Transverse colon (tissue), 4 donors: Measurements from ENCODE around the gene QRFP. TPM values are rescaled to one million over a fixed set of nuclear protein-coding genes. Genes with fewer than 3 reads are reported as not detected.

ENCODE experiments used
- DNase-seq: peaks from one replicate; pipeline ENCODE4 v3.0.0-alpha.2; 2019
- H3K27ac ChIP-seq, 4 donors: fragments of 200-600 bp; sonication (generic); 2 replicates each; pipeline ENCODE4 v1.5.1; 2016 to 2018; ENCODE audit warnings: inconsistent platforms in 4 of 4
- H3K27me3 ChIP-seq: fragments of 200-600 bp; sonication (generic); 2 replicates; pipeline ENCODE4 v1.5.1; 2017; ENCODE audit warnings: inconsistent platforms
- H3K36me3 ChIP-seq, 4 donors: fragments of 200-600 bp; sonication (generic); 2 replicates each; pipeline ENCODE4 v1.5.1; 2017 to 2019; ENCODE audit warnings: inconsistent platforms in 4 of 4
- H3K4me1 ChIP-seq, 4 donors: fragments of 200-600 bp; sonication (generic); 2 replicates each; pipeline ENCODE4 v1.5.1; 2017 to 2020; ENCODE audit warnings: inconsistent platforms in 4 of 4
- H3K4me3 ChIP-seq, 4 donors: fragments of 200-600 bp; sonication (generic); 1 replicate in 1 of 4; 2 replicates in 3 of 4; pipeline versions ENCODE4 v1.5.1 to v1.6.1; 2017 to 2019; ENCODE audit warnings: inconsistent platforms in 4 of 4
- H3K9me3 ChIP-seq, 2 donors: fragments of 200-600 bp; sonication (generic); 2 replicates each; pipeline ENCODE4 v1.5.1; 2017 to 2019; ENCODE audit warnings: inconsistent platforms in 2 of 2
- CTCF ChIP-seq, 5 experiments: fragments of 200-600 bp in 3 of 5; fragments of 450-650 bp in 2 of 5; sonication (generic) in 3 of 5; IDR thresholded peaks; 1 replicate in 2 of 5; 2 replicates in 3 of 5; pipeline ENCODE4 v1.5.1; 2016 to 2017; ENCODE audit warnings: antibody characterized with exemption in 5 of 5, inconsistent platforms in 3 of 5, mild to moderate bottlenecking in 2 of 5, moderate library complexity in 1 of 5
- EP300 ChIP-seq: sonication (generic); formaldehyde crosslinking; IDR thresholded peaks from one replicate; pipeline ENCODE4 v1.6.1; 2017; ENCODE audit warnings: antibody characterized with exemption, low read depth
- POLR2A ChIP-seq: fragments of 450-650 bp; IDR thresholded peaks from one replicate; pipeline ENCODE4 v1.6.1; 2016; ENCODE audit warnings: antibody characterized with exemption, mild to moderate bottlenecking, moderate library complexity
- POLR2AphosphoS5 ChIP-seq, 3 donors: sonication (generic); formaldehyde crosslinking; IDR thresholded peaks; one replicate each; pipeline ENCODE4 v1.6.1; 2016; ENCODE audit warnings: antibody characterized with exemption in 3 of 3
- WGBS, 2 donors: methylation state at CpG; one replicate each; pipeline ENCODE4 v1.1.5; 2018; ENCODE audit warnings: low coverage in 1 of 2; 5-methylcytosine and 5-hydroxymethylcytosine counted together
- in situ Hi-C, 4 donors: fragments of 200-750 bp; cut with MboI; loops; one replicate each; pipeline versions ENCODE4 v1.15.0 to v1.15.1; 2017; ENCODE audit warnings: low sequenced_read_pairs in 3 of 4, low pct_ligation_motif_present in 1 of 4, low pct_unique_long_range_greater_than_20kb in 1 of 4
- intact Hi-C: fragments of 100-400 bp; cut with DNase I; formaldehyde crosslinking; loops from one replicate; pipeline ENCODE4 v1.15.1; 2023; ENCODE audit warnings: low total_unique reads
- total RNA-seq, 4 donors: library from RNA; depleted of rRNA; stranded (reverse); fragments of >200 nt; gene quantifications; one replicate each; pipeline ENCODE4 v1.1.0, GENCODE V29; 2016

QRFP gene
- total RNA-seq, 4 donors from 2014 or later = not detected

- Histone ChIP-seq H3K4me1 (no peaks in the 10 kb centered on the region), H3K36me3 (no peaks in the 10 kb centered on the region), H3K9me3 (no peaks in the 10 kb centered on the region), H3K27me3 (peaks cover 29% of the 10 kb centered on the region), H3K4me3 (no peak overlapping the region), H3K27ac (no peak overlapping the region)
- in situ Hi-C loops (no loop called here), intact Hi-C loops (no loop called here)
- no peak for DNase-seq
- WGBS, 2 donors = 86 to 100% methylated on average over 1 to 17 of the region's 24 CpGs
- TF ChIP-seq EP300 (no peak), POLR2AphosphoS5 (IDR thresholded peaks at IDR 0.05) (no peak), POLR2A (no peak), CTCF (IDR thresholded peaks at IDR 0.05) (no peak)
Observed at GRCh38 chr9:130914417-130915095, 17.9 kb upstream of the QRFP start.

GRCh38 chr9:130913599-130914416 is 17.2 kb upstream of the QRFP start:
- intact Hi-C loops = no loop called here
- no peaks in the 10 kb centered on the region for H3K4me1 ChIP-seq
- 72% methylated on average over 23 of the region's 23 CpGs; no CpG with 5 or more reads in 1 of the 2 donors for WGBS, 2 donors
- no peak overlapping the region for H3K4me3 ChIP-seq
- no peak for DNase-seq
- TF ChIP-seq CTCF (IDR thresholded peaks at IDR 0.05) (no peak), EP300 (no peak), POLR2A (no peak)
- H3K9me3 ChIP-seq = no peaks in the 10 kb centered on the region
- H3K36me3 ChIP-seq = no peaks in the 10 kb centered on the region
- in situ Hi-C loops = no loop called here
- no peak overlapping the region for H3K27ac ChIP-seq
- peaks cover 23% of the 10 kb centered on the region for H3K27me3 ChIP-seq

- in situ Hi-C loops = no loop called here
- Histone ChIP-seq H3K27ac (no peak overlapping the region), H3K4me1 (no peaks in the 10 kb centered on the region), H3K4me3 (peak overlapping the region in 1 of 4 donors; percentile 9), H3K27me3 (peaks cover 16% of the 10 kb centered on the region), H3K36me3 (no peaks in the 10 kb centered on the region), H3K9me3 (no peaks in the 10 kb centered on the region)
- no peak for TF ChIP-seq POLR2AphosphoS5 (IDR thresholded peaks at IDR 0.05)
- no peak for TF ChIP-seq EP300
- no peak for TF ChIP-seq CTCF (IDR thresholded peaks at IDR 0.05)
- WGBS, 2 donors = 79 to 92% methylated on average over 5 to 38 of the region's 38 CpGs
- intact Hi-C loops = no loop called here
- DNase-seq = no peak
Observed at GRCh38 chr9:130912932-130913598, 16.5 kb upstream of the QRFP start.
